Upper lobe of left lung (tissue), 4 donors: ENCODE data around the gene CDKAL1.

Experiments
- CTCF ChIP-seq, 6 experiments: fragments of 450-650 bp in 4 of 6; fragments of 200-600 bp in 2 of 6; sonication (generic) in 2 of 6; IDR thresholded peaks; one replicate each; pipeline ENCODE4 v1.5.1; 2016 to 2019; ENCODE audit warnings: antibody characterized with exemption in 6 of 6
- EP300 ChIP-seq, 4 donors: sonication (generic); formaldehyde crosslinking; IDR thresholded peaks; one replicate each; pipeline ENCODE4 v1.5.1; 2017; ENCODE audit warnings: antibody characterized with exemption in 4 of 4, control low read depth in 2 of 4
- POLR2A ChIP-seq, 4 donors: fragments of 450-650 bp; IDR thresholded peaks; one replicate each; pipeline ENCODE4 v1.5.1; 2016 to 2017; ENCODE audit warnings: antibody characterized with exemption in 4 of 4, mild to moderate bottlenecking in 2 of 4

GRCh38 chr6:20965915-20966314 is 431.7 kb downstream of the CDKAL1 start:
- TF ChIP-seq CTCF (IDR thresholded peaks at IDR 0.05) (no peak), POLR2A (IDR thresholded peaks at IDR 0.05) (no peak), EP300 (IDR thresholded peaks at IDR 0.05) (no peak)
